Measurements from ENCODE around the gene ZRANB3.

- TF ChIP-seq CTCF (IDR thresholded peaks at IDR 0.05) (no peak), POLR2AphosphoS5 (IDR thresholded peaks at IDR 0.05) (no peak), POLR2A (IDR thresholded peaks at IDR 0.05) (no peak)
Measured at GRCh38 chr2:135471106-135471505, 59.9 kb downstream of the ZRANB3 start.
